GM23248 (cell line): Measurements from ENCODE around the gene USP40.

Experiments used
- EZH2 ChIP-seq: fragments of 200-600 bp; sonication (generic); IDR thresholded peaks from 2 replicates; pipeline ENCODE4 v1.6.1; 2018; ENCODE audit warnings: antibody characterized with exemption, mild to moderate bottlenecking; ENCODE audit not compliant: insufficient read depth, poor library complexity, severe bottlenecking
- EZH2phosphoT487 ChIP-seq: fragments of 200-600 bp; sonication (generic); IDR thresholded peaks from 2 replicates; pipeline ENCODE4 v1.6.1; 2018; ENCODE audit warnings: antibody characterized with exemption, moderate library complexity, mild to moderate bottlenecking, low read depth; ENCODE audit not compliant: insufficient read depth

DNA sequence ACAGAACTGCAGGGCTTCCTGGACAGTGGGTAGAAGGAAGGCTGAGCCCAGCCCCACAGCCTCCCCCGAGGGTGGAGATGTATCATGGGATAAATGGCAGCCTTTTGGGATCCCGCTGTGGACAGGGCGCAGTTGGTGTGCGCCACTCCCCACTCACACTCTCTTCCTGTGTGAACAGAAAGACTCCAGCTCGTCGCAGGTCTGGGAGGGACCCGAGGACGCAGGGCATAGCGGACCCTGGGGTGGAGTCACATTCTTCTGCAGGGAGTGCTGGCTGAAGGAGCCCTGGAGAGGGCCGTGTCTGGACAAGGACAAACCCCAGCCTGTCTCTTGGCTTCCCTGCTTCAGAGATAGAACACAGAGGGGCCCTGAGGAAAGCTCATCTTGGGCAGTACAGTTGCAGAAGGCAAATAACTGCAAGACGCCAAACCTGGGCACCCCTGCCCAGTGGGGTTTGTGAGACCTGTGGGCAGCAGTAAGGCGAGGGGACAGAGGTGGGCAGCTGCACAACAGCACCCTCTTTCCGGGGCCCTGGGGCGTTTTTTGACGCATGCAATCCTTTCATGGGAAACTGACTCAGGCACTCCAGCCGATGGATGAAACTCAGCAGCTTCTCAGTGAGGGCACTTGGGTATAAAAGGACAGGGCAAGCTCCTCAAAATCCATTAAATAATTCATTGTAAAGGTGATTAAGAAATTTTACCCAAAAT lies 101.9 kb downstream of the USP40 start:
- TF ChIP-seq EZH2 (no peak), EZH2phosphoT487 (no peak)
